Uterus (tissue), 2 donors: ENCODE measurements around the gene BRIX1.

ENCODE experiments used
- POLR2A ChIP-seq, 2 donors: fragments of 450-650 bp; IDR thresholded peaks; one replicate each; pipeline ENCODE4 v1.6.1; 2016; ENCODE audit warnings: antibody characterized with exemption in 2 of 2, mild to moderate bottlenecking in 1 of 2, moderate library complexity in 1 of 2
- TF ChIP-seq, protein P1 (sequence below), 4 experiments: fragments of 200-600 bp in 2 of 4; fragments of 450-650 bp in 2 of 4; sonication (generic) in 2 of 4; IDR thresholded peaks; one replicate each; pipeline ENCODE4 v1.5.1; 2016 to 2019; ENCODE audit warnings: antibody characterized with exemption in 4 of 4, mild to moderate bottlenecking in 2 of 4, moderate library complexity in 1 of 4

DNA sequence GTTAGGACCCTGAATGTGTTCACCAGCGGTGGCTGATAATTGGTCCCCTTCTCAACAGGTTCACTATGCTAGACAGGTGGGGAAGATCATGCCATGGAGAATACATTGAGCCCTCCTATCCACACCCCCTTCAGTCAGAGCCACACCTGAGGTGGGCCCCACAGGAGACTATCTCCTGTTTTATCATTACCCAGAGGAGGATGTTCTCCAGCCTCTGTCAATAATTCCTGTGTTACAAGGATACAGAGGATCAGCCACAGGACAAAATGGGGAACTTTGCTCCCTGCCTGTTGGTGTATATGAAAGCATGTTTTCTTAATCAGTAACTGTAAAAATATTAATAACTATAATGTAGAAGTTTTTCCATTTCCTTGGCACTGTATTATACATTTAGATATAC lies 26.1 kb upstream of the BRIX1 start:
- TF ChIP-seq POLR2A (IDR thresholded peaks at IDR 0.05), result no peak
- TF ChIP-seq, protein P1, sequence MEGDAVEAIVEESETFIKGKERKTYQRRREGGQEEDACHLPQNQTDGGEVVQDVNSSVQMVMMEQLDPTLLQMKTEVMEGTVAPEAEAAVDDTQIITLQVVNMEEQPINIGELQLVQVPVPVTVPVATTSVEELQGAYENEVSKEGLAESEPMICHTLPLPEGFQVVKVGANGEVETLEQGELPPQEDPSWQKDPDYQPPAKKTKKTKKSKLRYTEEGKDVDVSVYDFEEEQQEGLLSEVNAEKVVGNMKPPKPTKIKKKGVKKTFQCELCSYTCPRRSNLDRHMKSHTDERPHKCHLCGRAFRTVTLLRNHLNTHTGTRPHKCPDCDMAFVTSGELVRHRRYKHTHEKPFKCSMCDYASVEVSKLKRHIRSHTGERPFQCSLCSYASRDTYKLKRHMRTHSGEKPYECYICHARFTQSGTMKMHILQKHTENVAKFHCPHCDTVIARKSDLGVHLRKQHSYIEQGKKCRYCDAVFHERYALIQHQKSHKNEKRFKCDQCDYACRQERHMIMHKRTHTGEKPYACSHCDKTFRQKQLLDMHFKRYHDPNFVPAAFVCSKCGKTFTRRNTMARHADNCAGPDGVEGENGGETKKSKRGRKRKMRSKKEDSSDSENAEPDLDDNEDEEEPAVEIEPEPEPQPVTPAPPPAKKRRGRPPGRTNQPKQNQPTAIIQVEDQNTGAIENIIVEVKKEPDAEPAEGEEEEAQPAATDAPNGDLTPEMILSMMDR (IDR thresholded peaks at IDR 0.05), result no peak
